Measurements from ENCODE around the gene WWOX. TPM values are rescaled to one million over a fixed set of nuclear protein-coding genes. Genes with fewer than 3 reads are reported as not detected.

The WWOX gene
- total RNA-seq, 2 donors from 2014 or later: 30.0 to 35.4 TPM

- H3K9me3 ChIP-seq (ENCODE audit: control insufficient read depth, low read length): no peaks in the 10 kb centered on the region
- Mint-ChIP-seq H3K9me3 (no peaks in the 10 kb centered on the region), H3K27ac (no peak overlapping the region), H3K27me3 (ENCODE audit: insufficient read depth) (peaks cover 1% of the 10 kb centered on the region), H3K4me1 (peaks cover 17% of the 10 kb centered on the region), H3K4me3 (no peak overlapping the region), H3K36me3 (ENCODE audit: low read depth) (no peaks in the 10 kb centered on the region)
- H3K4me1 ChIP-seq (ENCODE audit: control insufficient read depth, insufficient read depth, low read length): peaks cover 6% of the 10 kb centered on the region
- 75% methylated on average over 1 of the region's 2 CpGs; no CpG with 5 or more reads in 1 of the 2 experiments for WGBS, 2 experiments (ENCODE audit: insufficient coverage in 1 of 2, insufficient read length in 1 of 2)
- no peak overlapping the region for H3K4me3 ChIP-seq (ENCODE audit: low read length)
- H3K27me3 ChIP-seq (ENCODE audit: control insufficient read depth, insufficient read depth, low read length, poor library complexity, severe bottlenecking): no peaks in the 10 kb centered on the region
- DNase-seq: no peak
- H3K36me3 ChIP-seq (ENCODE audit: control insufficient read depth, insufficient read depth, low read length): no peaks in the 10 kb centered on the region
- no peak for TF ChIP-seq CTCF (conservative IDR thresholded peaks at IDR 0.05)
- no peak overlapping the region for H3K9ac ChIP-seq (ENCODE audit: extremely low read depth, low read length, poor library complexity, severe bottlenecking)
- H3K27ac ChIP-seq (ENCODE audit: low read depth, low read length): no peak overlapping the region
Observed at GRCh38 chr16:78782572-78782971, 683.1 kb downstream of the WWOX start.

- H3K27ac ChIP-seq (ENCODE audit: low read depth, low read length): no peak overlapping the region
- Mint-ChIP-seq H3K36me3 (ENCODE audit: low read depth) (no peaks in the 10 kb centered on the region), H3K4me3 (no peak overlapping the region), H3K27ac (no peak overlapping the region), H3K27me3 (ENCODE audit: insufficient read depth) (peaks cover 1% of the 10 kb centered on the region), H3K9me3 (no peaks in the 10 kb centered on the region), H3K4me1 (peaks cover 22% of the 10 kb centered on the region)
- no peaks in the 10 kb centered on the region for H3K36me3 ChIP-seq (ENCODE audit: control insufficient read depth, insufficient read depth, low read length)
- WGBS, 2 experiments (ENCODE audit: insufficient coverage in 1 of 2, insufficient read length in 1 of 2): 72 to 100% methylated on average over 2 to 4 of the region's 4 CpGs
- peaks cover 6% of the 10 kb centered on the region for H3K4me1 ChIP-seq (ENCODE audit: control insufficient read depth, insufficient read depth, low read length)
- H3K4me3 ChIP-seq (ENCODE audit: low read length): no peak overlapping the region
- no peaks in the 10 kb centered on the region for H3K9me3 ChIP-seq (ENCODE audit: control insufficient read depth, low read length)
- no peak for DNase-seq
- no peak overlapping the region for H3K9ac ChIP-seq (ENCODE audit: extremely low read depth, low read length, poor library complexity, severe bottlenecking)
- no peaks in the 10 kb centered on the region for H3K27me3 ChIP-seq (ENCODE audit: control insufficient read depth, insufficient read depth, low read length, poor library complexity, severe bottlenecking)
- no peak for TF ChIP-seq CTCF (conservative IDR thresholded peaks at IDR 0.05)
Observed at GRCh38 chr16:78783570-78784079, 684.2 kb downstream of the WWOX start.

DNA sequence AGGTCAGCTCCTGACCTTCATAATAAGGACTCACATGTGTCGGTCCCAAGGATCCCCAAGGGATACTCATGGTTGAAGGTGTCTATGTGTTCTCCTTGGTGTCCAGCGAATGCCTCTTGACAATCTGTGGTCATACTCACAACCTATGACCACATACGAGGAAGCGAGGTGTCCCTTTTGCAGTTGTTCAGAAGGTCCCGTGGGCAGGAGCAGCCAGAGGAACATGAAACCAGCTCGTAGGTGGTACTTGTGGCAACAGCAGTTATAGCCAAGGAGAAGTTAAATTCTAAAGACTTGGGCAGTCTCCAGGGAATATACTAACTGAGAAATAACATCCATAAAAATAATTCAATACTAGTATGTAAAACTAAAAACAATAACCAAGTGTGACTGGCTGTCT is 685.3 kb downstream of the WWOX start:
- H3K9me3 ChIP-seq (ENCODE audit: control insufficient read depth, low read length): no peaks in the 10 kb centered on the region
- H3K4me3 ChIP-seq (ENCODE audit: low read length): no peak overlapping the region
- no peak for TF ChIP-seq CTCF (conservative IDR thresholded peaks at IDR 0.05)
- H3K4me1 Mint-ChIP-seq: peaks cover 22% of the 10 kb centered on the region
- no peaks in the 10 kb centered on the region for H3K9me3 Mint-ChIP-seq
- no peak overlapping the region for H3K9ac ChIP-seq (ENCODE audit: extremely low read depth, low read length, poor library complexity, severe bottlenecking)
- H3K36me3 Mint-ChIP-seq (ENCODE audit: low read depth): no peaks in the 10 kb centered on the region
- no peaks in the 10 kb centered on the region for H3K36me3 ChIP-seq (ENCODE audit: control insufficient read depth, insufficient read depth, low read length)
- no peak overlapping the region for H3K27ac ChIP-seq (ENCODE audit: low read depth, low read length)
- no peak overlapping the region for H3K27ac Mint-ChIP-seq
- H3K4me1 ChIP-seq (ENCODE audit: control insufficient read depth, insufficient read depth, low read length): peaks cover 6% of the 10 kb centered on the region
- DNase-seq: no peak
- H3K4me3 Mint-ChIP-seq: no peak overlapping the region
- peaks cover 1% of the 10 kb centered on the region for H3K27me3 Mint-ChIP-seq (ENCODE audit: insufficient read depth)
- WGBS, 2 experiments (ENCODE audit: insufficient coverage in 1 of 2, insufficient read length in 1 of 2): 94 to 100% methylated on average over 6 of the region's 6 CpGs
- no peaks in the 10 kb centered on the region for H3K27me3 ChIP-seq (ENCODE audit: control insufficient read depth, insufficient read depth, low read length, poor library complexity, severe bottlenecking)

All from endodermal cell (in vitro differentiated cells).